GM12878 (cell line): Measurements from ENCODE around the gene PRF1. TPM values are rescaled to one million over a fixed set of nuclear protein-coding genes. Genes with fewer than 3 reads are reported as not detected.

Experiments
- ASH2L ChIP-seq: fragments of 300-600, 200-600 bp; sonication (generic); IDR thresholded peaks from 2 replicates; pipeline ENCODE4 v1.6.1; 2017; ENCODE audit warnings: low read depth, mild to moderate bottlenecking, borderline replicate concordance
- ATF7 ChIP-seq: fragments of 450-650 bp; IDR thresholded peaks from 2 replicates; pipeline ENCODE4 v1.6.1; 2016; ENCODE audit warnings: low read depth, mild to moderate bottlenecking
- BHLHE40 ChIP-seq, 2 experiments: fragments of 450-650 bp in 1 of 2; IDR thresholded peaks; 2 replicates each; pipeline ENCODE4 v1.6.1; 2011 to 2017; ENCODE audit warnings: low read depth in 2 of 2, borderline replicate concordance in 1 of 2, improper control_type of control experiment in 1 of 2, low read length in 1 of 2, mild to moderate bottlenecking in 1 of 2
- EED ChIP-seq: sonication (generic); IDR thresholded peaks from 2 replicates; pipeline ENCODE4 v1.6.1; 2016; ENCODE audit warnings: antibody characterized with exemption, low read depth
- IKZF2 ChIP-seq, 2 experiments: fragments of 450-650 bp; IDR thresholded peaks; 2 replicates each; pipeline ENCODE4 v1.6.1; 2017; ENCODE audit warnings: mild to moderate bottlenecking in 2 of 2, moderate library complexity in 2 of 2
- IRF3 ChIP-seq: fragments of 450-650 bp; IDR thresholded peaks from 2 replicates; pipeline ENCODE4 v1.6.1; 2014; ENCODE audit warnings: mild to moderate bottlenecking
- KLF5 ChIP-seq: fragments of 450-650 bp; IDR thresholded peaks from 2 replicates; pipeline ENCODE4 v1.6.1; 2014; ENCODE audit warnings: mild to moderate bottlenecking; ENCODE audit not compliant: partially characterized antibody
- MYB ChIP-seq: fragments of 150-350 bp; IDR thresholded peaks from 2 replicates; pipeline ENCODE4 v1.6.1; 2014; ENCODE audit warnings: mild to moderate bottlenecking, low read depth, low read length, borderline replicate concordance
- NFYB ChIP-seq: IDR thresholded peaks from 2 replicates; pipeline ENCODE4 v1.6.1; 2011; ENCODE audit warnings: low read depth, mild to moderate bottlenecking, low read length, improper control_type of control experiment, moderate library complexity; ENCODE audit not compliant: insufficient read depth
- POLR2AphosphoS2 ChIP-seq: IDR thresholded peaks from 2 replicates; pipeline ENCODE4 v1.6.1; 2011; ENCODE audit warnings: low read depth, mild to moderate bottlenecking, low read length, improper control_type of control experiment, moderate library complexity
- POLR2AphosphoS5 ChIP-seq: IDR thresholded peaks from 2 replicates; pipeline ENCODE4 v1.6.1; 2011; ENCODE audit warnings: mild to moderate bottlenecking, low read length, inconsistent platforms
- RB1 ChIP-seq: fragments of 450-650 bp; formaldehyde crosslinking; IDR thresholded peaks from 2 replicates; pipeline ENCODE4 v1.6.1; 2017; ENCODE audit warnings: mild to moderate bottlenecking, borderline replicate concordance
- SIX5 ChIP-seq: IDR thresholded peaks from 2 replicates; pipeline ENCODE4 v1.6.1; 2011; ENCODE audit warnings: mild to moderate bottlenecking, low read depth, low read length, moderate library complexity; ENCODE audit not compliant: severe bottlenecking
- SMARCA5 ChIP-seq: fragments of 450-650 bp; IDR thresholded peaks from 2 replicates; pipeline ENCODE4 v1.6.1; 2017; ENCODE audit warnings: mild to moderate bottlenecking
- polyA plus RNA-seq, 11 experiments: library from polyadenylated mRNA; depleted of rRNA in 4 of 11; unstranded in 6 of 11; stranded (reverse) in 5 of 11; fragments of >200 nt; fragmentation: Nextera tagmentation in 4 of 11; fragmentation: Illumina TruSeq in 1 of 11; extraction: Ambion mirVana in 4 of 11; extraction: Trizol in 1 of 11; gene quantifications; 1 replicate in 1 of 11; 2 replicates in 10 of 11; pipeline versions ENCODE4 v1.2.1 to v1.2.3, GENCODE V29; 2011 to 2016; ENCODE audit warnings: inconsistent platforms in 2 of 11, missing spikeins in 2 of 11, low read depth in 1 of 11
- total RNA-seq, 4 experiments: library from RNA; depleted of rRNA in 3 of 4; stranded (reverse); fragments of >200 nt in 3 of 4; fragmentation: Illumina TruSeq in 1 of 4; extraction: Trizol in 1 of 4; gene quantifications; 2 replicates each; pipeline versions ENCODE4 v1.2.1 to v1.2.3, GENCODE V29; 2013 to 2021
- TF ChIP-seq, protein P1 (sequence below): fragments of 450-650 bp; IDR thresholded peaks from 2 replicates; pipeline ENCODE4 v1.6.1; 2017; ENCODE audit warnings: low read depth, mild to moderate bottlenecking, moderate library complexity
- TF ChIP-seq, protein P2 (sequence below): fragments of 450-650 bp; IDR thresholded peaks from 2 replicates; pipeline ENCODE4 v1.6.1; 2017; ENCODE audit warnings: mild to moderate bottlenecking, low read depth, inconsistent platforms; ENCODE audit not compliant: poor library complexity, severe bottlenecking
- TF ChIP-seq, protein P3 (sequence below): fragments of 450-650 bp; IDR thresholded peaks from 2 replicates; pipeline ENCODE4 v1.6.1; 2018; ENCODE audit warnings: borderline replicate concordance, mild to moderate bottlenecking; ENCODE audit not compliant: partially characterized antibody

The PRF1 gene
- total and polyA plus RNA-seq, 10 of the 15 experiments (the other 5 are each of a cell fraction or from before 2014, with no cell fraction given), result 0.84 to 15.7 (median 1.3) TPM

GRCh38 chr10:70575874-70576802 lies 26.4 kb downstream of the PRF1 start (continued):
- TF ChIP-seq, protein P1, sequence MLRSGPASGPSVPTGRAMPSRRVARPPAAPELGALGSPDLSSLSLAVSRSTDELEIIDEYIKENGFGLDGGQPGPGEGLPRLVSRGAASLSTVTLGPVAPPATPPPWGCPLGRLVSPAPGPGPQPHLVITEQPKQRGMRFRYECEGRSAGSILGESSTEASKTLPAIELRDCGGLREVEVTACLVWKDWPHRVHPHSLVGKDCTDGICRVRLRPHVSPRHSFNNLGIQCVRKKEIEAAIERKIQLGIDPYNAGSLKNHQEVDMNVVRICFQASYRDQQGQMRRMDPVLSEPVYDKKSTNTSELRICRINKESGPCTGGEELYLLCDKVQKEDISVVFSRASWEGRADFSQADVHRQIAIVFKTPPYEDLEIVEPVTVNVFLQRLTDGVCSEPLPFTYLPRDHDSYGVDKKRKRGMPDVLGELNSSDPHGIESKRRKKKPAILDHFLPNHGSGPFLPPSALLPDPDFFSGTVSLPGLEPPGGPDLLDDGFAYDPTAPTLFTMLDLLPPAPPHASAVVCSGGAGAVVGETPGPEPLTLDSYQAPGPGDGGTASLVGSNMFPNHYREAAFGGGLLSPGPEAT, result peak; percentile 52; the same call in 1 of the 2 replicates
- TF ChIP-seq RB1 (0 out of 2 replicates have a peak, but pooled peaks have one; percentile 48), ASH2L (no peak), IRF3 (no peak), SIX5 (no peak), NFYB (no peak), KLF5 (no peak), MYB (peak; percentile 72; the same call in 1 of the 2 replicates), SMARCA5 (peak; percentile 28; the same call in 1 of the 2 replicates), POLR2AphosphoS2 (no peak), POLR2AphosphoS5 (no peak), EED (peak; percentile 15; the same call in 1 of the 2 replicates), IKZF2 (IDR thresholded peaks at IDR 0.05) (peak; percentile 73 to 75), ATF7 (peak; percentile 76), BHLHE40 (IDR thresholded peaks at IDR 0.05; ENCODE audit: borderline replicate concordance in 1 of 2, low read depth in 2 of 2, low read length in 1 of 2) (no peak; a peak in 1 of 4 replicates)
- TF ChIP-seq, protein P2, sequence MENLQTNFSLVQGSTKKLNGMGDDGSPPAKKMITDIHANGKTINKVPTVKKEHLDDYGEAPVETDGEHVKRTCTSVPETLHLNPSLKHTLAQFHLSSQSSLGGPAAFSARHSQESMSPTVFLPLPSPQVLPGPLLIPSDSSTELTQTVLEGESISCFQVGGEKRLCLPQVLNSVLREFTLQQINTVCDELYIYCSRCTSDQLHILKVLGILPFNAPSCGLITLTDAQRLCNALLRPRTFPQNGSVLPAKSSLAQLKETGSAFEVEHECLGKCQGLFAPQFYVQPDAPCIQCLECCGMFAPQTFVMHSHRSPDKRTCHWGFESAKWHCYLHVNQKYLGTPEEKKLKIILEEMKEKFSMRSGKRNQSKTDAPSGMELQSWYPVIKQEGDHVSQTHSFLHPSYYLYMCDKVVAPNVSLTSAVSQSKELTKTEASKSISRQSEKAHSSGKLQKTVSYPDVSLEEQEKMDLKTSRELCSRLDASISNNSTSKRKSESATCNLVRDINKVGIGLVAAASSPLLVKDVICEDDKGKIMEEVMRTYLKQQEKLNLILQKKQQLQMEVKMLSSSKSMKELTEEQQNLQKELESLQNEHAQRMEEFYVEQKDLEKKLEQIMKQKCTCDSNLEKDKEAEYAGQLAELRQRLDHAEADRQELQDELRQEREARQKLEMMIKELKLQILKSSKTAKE, result peak; percentile 53
- TF ChIP-seq, protein P3, sequence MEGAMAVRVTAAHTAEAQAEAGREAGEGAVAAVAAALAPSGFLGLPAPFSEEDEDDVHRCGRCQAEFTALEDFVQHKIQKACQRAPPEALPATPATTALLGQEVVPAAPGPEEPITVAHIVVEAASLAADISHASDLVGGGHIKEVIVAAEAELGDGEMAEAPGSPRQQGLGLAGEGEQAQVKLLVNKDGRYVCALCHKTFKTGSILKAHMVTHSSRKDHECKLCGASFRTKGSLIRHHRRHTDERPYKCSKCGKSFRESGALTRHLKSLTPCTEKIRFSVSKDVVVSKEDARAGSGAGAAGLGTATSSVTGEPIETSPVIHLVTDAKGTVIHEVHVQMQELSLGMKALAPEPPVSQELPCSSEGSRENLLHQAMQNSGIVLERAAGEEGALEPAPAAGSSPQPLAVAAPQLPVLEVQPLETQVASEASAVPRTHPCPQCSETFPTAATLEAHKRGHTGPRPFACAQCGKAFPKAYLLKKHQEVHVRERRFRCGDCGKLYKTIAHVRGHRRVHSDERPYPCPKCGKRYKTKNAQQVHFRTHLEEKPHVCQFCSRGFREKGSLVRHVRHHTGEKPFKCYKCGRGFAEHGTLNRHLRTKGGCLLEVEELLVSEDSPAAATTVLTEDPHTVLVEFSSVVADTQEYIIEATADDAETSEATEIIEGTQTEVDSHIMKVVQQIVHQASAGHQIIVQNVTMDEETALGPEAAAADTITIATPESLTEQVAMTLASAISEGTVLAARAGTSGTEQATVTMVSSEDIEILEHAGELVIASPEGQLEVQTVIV, result peak; percentile 53
